HepG2 (cell line): ENCODE results near the gene DBX2. TPM values are rescaled to one million over a fixed set of nuclear protein-coding genes. Genes with fewer than 3 reads are reported as not detected.
"Not testable (repeated sequence)": the region's sequence is repeated elsewhere in the genome, so short reads cannot be mapped to it uniquely, and the experiment has no call there.

Experiments
- ATAC-seq: fragments of 200-7000 bp; cut with Tn5 transposase; 3 replicates; pipeline ENCODE4 v1.9.1; 2020; ENCODE audit warnings: mild to moderate bottlenecking, moderate library complexity
- BruUV-seq: library from RNA; stranded (reverse); fragments of 400-500 nt; replicated peaks from 2 replicates; lab custom pipeline; 2021; lab: Mats Ljungman, UMichigan
- CTCF ChIA-PET: fragments of 300-600 bp; formaldehyde crosslinking; extraction: SDS; loops from one replicate; lab custom pipeline; 2021; ENCODE audit warnings: low total read pairs, inconsistent platforms, low intra/inter-chr PET ratio; lab: Yijun Ruan, JAX
- POLR2A ChIA-PET: fragments of 350-600 bp; sonication (Branson Sonifier 250); formaldehyde crosslinking; loops from one replicate; lab custom pipeline; 2020; ENCODE audit warnings: antibody characterized with exemption, inconsistent platforms; lab: Yijun Ruan, JAX
- DNase-seq: peaks from one replicate; pipeline ENCODE4 v3.0.0-alpha.2; 2015; ENCODE audit warnings: low spot score
- FAIRE-seq: peaks from 3 replicates; lab custom pipeline; 2011; peaks lifted over from hg19 to GRCh38; lab: Jason Lieb, UNC
- H2AFZ ChIP-seq: one replicate; pipeline ENCODE4 v1.6.1; 2011; ENCODE audit warnings: low read length, inconsistent platforms
- H3K27ac ChIP-seq: fragments of 300-600 bp; 3 replicates; pipeline ENCODE4 v1.8.0; 2011; ENCODE audit warnings: mixed run types, mild to moderate bottlenecking, mixed read lengths, low read length, inconsistent platforms; ENCODE audit not compliant: insufficient read depth; ENCODE audit errors: extremely low read length
- H3K27me3 ChIP-seq, 2 experiments: fragments of 200-600 bp in 1 of 2; 2 replicates in 1 of 2; 3 replicates in 1 of 2; pipeline versions ENCODE4 v1.6.0 to v1.8.0; 2011; ENCODE audit warnings: low read length in 2 of 2, mild to moderate bottlenecking in 2 of 2, moderate library complexity in 2 of 2, inconsistent platforms in 1 of 2; ENCODE audit not compliant: insufficient read depth in 2 of 2, control insufficient read depth in 1 of 2
- H3K36me3 ChIP-seq, 2 experiments: fragments of 200-600 bp in 1 of 2; replicated peaks in 1 of 2; 2 replicates in 1 of 2; 3 replicates in 1 of 2; pipeline versions ENCODE4 v1.5.1 to v1.8.0; 2011; ENCODE audit warnings: low read length in 2 of 2, inconsistent platforms in 1 of 2; ENCODE audit not compliant: insufficient read depth in 2 of 2, control insufficient read depth in 1 of 2
- H3K4me1 ChIP-seq: 2 replicates; pipeline ENCODE4 v1.5.1; 2012; ENCODE audit warnings: low read length, inconsistent platforms; ENCODE audit not compliant: insufficient read depth
- H3K4me2 ChIP-seq: 2 replicates; pipeline ENCODE4 v1.6.0; 2011; ENCODE audit warnings: low read depth, low read length, inconsistent platforms
- H3K4me3 ChIP-seq, 3 experiments: fragments of 200-600 bp in 1 of 3; sonication (generic), shearing (Covaris generic) in 1 of 3; replicated peaks in 1 of 3; 2 replicates each; pipeline ENCODE4 v1.5.1; 2011 to 2016; ENCODE audit warnings: low read length in 3 of 3, inconsistent platforms in 2 of 3, low read depth in 2 of 3, mild to moderate bottlenecking in 2 of 3, control low read depth in 1 of 3, mixed read lengths in 1 of 3; ENCODE audit not compliant: insufficient read depth in 1 of 3
- H3K79me2 ChIP-seq: one replicate; pipeline ENCODE4 v1.6.1; 2011; ENCODE audit warnings: low read length, inconsistent platforms; ENCODE audit not compliant: insufficient read depth
- H3K9ac ChIP-seq: 2 replicates; pipeline ENCODE4 v1.6.0; 2011; ENCODE audit warnings: mild to moderate bottlenecking, low read depth, low read length, inconsistent platforms; ENCODE audit not compliant: insufficient read depth
- H3K9me3 ChIP-seq: 2 replicates; pipeline ENCODE4 v1.5.1; 2012; ENCODE audit warnings: mild to moderate bottlenecking, low read length
- H4K20me1 ChIP-seq: 2 replicates; pipeline ENCODE4 v1.6.0; 2011; ENCODE audit warnings: inconsistent platforms, mild to moderate bottlenecking, low read length, moderate library complexity; ENCODE audit not compliant: insufficient read depth
- MATR3 ChIP-seq: sonication (generic); formaldehyde crosslinking; IDR thresholded peaks from 2 replicates; pipeline ENCODE4 v1.4.0; 2020; ENCODE audit warnings: missing genetic modification reagents
- NFE2 ChIP-seq: sonication (generic); formaldehyde crosslinking; IDR thresholded peaks from 2 replicates; pipeline ENCODE4 v1.4.0; 2020; ENCODE audit warnings: missing genetic modification reagents
- NR2F2 ChIP-seq: IDR thresholded peaks from 2 replicates; pipeline ENCODE4 v1.6.1; 2012; ENCODE audit warnings: low read depth, inconsistent platforms, borderline replicate concordance
- NR3C1 ChIP-seq: sonication (generic); formaldehyde crosslinking; IDR thresholded peaks from 2 replicates; pipeline ENCODE4 v1.4.0; 2020; ENCODE audit warnings: missing genetic modification reagents
- SP140L ChIP-seq: sonication (generic); formaldehyde crosslinking; IDR thresholded peaks from 2 replicates; pipeline ENCODE4 v1.4.0; 2020; ENCODE audit warnings: missing genetic modification reagents, borderline replicate concordance
- SP4 ChIP-seq: sonication (generic); formaldehyde crosslinking; IDR thresholded peaks from 2 replicates; pipeline ENCODE4 v1.8.1; 2023; ENCODE audit warnings: mild to moderate bottlenecking, missing genetic modification reagents
- SRY ChIP-seq: sonication (generic); formaldehyde crosslinking; IDR thresholded peaks from 2 replicates; pipeline ENCODE4 v1.8.0; 2022; ENCODE audit warnings: mild to moderate bottlenecking, missing genetic modification reagents
- WIZ ChIP-seq: sonication (generic); formaldehyde crosslinking; IDR thresholded peaks from 2 replicates; pipeline ENCODE4 v1.5.1; 2020; ENCODE audit warnings: mild to moderate bottlenecking, missing genetic modification reagents
- ZNF740 ChIP-seq: sonication (generic); formaldehyde crosslinking; IDR thresholded peaks from 2 replicates; pipeline ENCODE4 v1.4.0; 2020; ENCODE audit warnings: missing genetic modification reagents
- WGBS: methylation state at CpG from one replicate; pipeline ENCODE4 v1.1.6; 2017; ENCODE audit warnings: low lambda C conversion rate; 5-methylcytosine and 5-hydroxymethylcytosine counted together
- in situ Hi-C: cut with HindIII; loops from 2 replicates; pipeline ENCODE4 v1.10.0; 2017; ENCODE audit warnings: low pct_unique_long_range_greater_than_20kb; ENCODE audit not compliant: extremely low pct_ligation_motif_present
- intact Hi-C: fragments of 100-400 bp; cut with micrococcal nuclease; formaldehyde crosslinking; loops from one replicate; pipeline ENCODE4 v1.10.0; 2022; ENCODE audit not compliant: unreplicated experiment
- polyA plus RNA-seq, 8 experiments: library from polyadenylated mRNA; depleted of rRNA in 3 of 8; stranded (reverse) in 7 of 8; unstranded in 1 of 8; fragments of >200 nt; fragmentation: Illumina TruSeq in 4 of 8; extraction: Trizol in 4 of 8; gene quantifications; 2 replicates each; pipeline versions ENCODE4 v1.2.1 to v1.2.3, GENCODE V29; 2011 to 2016; ENCODE audit warnings: low read depth in 4 of 8, missing spikeins in 1 of 8, mixed read lengths in 1 of 8; ENCODE audit not compliant: insufficient read depth in 1 of 8
- total RNA-seq, 5 experiments: library from RNA; depleted of rRNA; stranded (reverse); fragments of >200 nt; fragmentation: Illumina TruSeq; extraction: Trizol; gene quantifications; 2 replicates each; pipeline ENCODE4 v1.2.3, GENCODE V29; 2016; ENCODE audit warnings: low read depth in 1 of 5
- TF ChIP-seq, protein P1 (sequence below): sonication (generic); formaldehyde crosslinking; IDR thresholded peaks from 2 replicates; pipeline ENCODE4 v1.5.0; 2020; ENCODE audit warnings: mild to moderate bottlenecking, missing genetic modification reagents, borderline replicate concordance
- TF ChIP-seq, protein P2 (sequence below): sonication (generic); formaldehyde crosslinking; IDR thresholded peaks from 2 replicates; pipeline ENCODE4 v1.4.0; 2020; ENCODE audit warnings: missing genetic modification reagents

The DBX2 gene
- total and polyA plus RNA-seq, 2 of the 13 experiments (the other 11 are each of a cell fraction or from before 2014, with no cell fraction given) = not detected

DNA sequence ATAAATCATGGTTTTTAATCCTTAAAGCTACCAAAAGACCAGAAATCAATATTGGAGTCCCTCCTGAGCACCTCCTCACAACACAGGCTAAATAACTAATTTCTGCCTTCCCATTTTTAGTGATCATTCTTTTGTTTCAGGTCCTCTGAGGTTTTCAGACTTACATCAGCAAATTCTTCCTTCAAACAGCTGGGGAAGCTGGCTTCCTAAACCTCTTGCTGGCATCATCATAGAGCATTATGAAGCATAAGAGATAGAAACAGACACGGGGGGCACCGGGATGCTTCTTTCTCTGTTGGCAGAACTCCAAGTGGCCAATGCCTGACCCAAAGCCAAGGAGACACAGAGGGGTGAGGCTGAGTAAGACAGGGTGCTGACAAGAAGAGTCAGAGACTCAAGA lies 47.9 kb upstream of the DBX2 start:
- ChIA-PET POLR2A (no interaction called here), CTCF (no interaction called here)
- H3K27me3 ChIP-seq = no peaks in the 10 kb centered on the region
- H3K4me2 ChIP-seq = no peak overlapping the region
- H4K20me1 ChIP-seq = no peaks in the 10 kb centered on the region
- no peaks in the 10 kb centered on the region for H3K9me3 ChIP-seq
- intact Hi-C loops (no loop called here), in situ Hi-C loops (no loop called here)
- H3K9ac ChIP-seq = no peak overlapping the region
- ATAC-seq (no peak), FAIRE-seq (no peak), DNase-seq (no peak)
- H3K4me1 ChIP-seq = no peaks in the 10 kb centered on the region
- no peaks in the 10 kb centered on the region for H3K36me3 ChIP-seq
- TF ChIP-seq SP140L = no peak
- no peak for TF ChIP-seq SP4 (CRISPR knock-in tag)
- TF ChIP-seq NR2F2 = no peak
- TF ChIP-seq, protein P1, sequence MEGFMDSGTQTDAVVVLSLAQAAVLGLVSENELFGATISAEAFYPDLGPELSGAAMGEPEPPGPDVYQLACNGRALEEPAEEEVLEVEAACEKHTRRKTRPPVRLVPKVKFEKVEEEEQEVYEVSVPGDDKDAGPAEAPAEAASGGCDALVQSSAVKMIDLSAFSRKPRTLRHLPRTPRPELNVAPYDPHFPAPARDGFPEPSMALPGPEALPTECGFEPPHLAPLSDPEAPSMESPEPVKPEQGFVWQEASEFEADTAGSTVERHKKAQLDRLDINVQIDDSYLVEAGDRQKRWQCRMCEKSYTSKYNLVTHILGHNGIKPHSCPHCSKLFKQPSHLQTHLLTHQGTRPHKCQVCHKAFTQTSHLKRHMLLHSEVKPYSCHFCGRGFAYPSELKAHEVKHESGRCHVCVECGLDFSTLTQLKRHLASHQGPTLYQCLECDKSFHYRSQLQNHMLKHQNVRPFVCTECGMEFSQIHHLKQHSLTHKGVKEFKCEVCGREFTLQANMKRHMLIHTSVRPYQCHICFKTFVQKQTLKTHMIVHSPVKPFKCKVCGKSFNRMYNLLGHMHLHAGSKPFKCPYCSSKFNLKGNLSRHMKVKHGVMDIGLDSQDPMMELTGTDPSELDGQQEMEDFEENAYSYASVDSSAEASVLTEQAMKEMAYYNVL (CRISPR knock-in tag) = no peak
- TF ChIP-seq, protein P2, sequence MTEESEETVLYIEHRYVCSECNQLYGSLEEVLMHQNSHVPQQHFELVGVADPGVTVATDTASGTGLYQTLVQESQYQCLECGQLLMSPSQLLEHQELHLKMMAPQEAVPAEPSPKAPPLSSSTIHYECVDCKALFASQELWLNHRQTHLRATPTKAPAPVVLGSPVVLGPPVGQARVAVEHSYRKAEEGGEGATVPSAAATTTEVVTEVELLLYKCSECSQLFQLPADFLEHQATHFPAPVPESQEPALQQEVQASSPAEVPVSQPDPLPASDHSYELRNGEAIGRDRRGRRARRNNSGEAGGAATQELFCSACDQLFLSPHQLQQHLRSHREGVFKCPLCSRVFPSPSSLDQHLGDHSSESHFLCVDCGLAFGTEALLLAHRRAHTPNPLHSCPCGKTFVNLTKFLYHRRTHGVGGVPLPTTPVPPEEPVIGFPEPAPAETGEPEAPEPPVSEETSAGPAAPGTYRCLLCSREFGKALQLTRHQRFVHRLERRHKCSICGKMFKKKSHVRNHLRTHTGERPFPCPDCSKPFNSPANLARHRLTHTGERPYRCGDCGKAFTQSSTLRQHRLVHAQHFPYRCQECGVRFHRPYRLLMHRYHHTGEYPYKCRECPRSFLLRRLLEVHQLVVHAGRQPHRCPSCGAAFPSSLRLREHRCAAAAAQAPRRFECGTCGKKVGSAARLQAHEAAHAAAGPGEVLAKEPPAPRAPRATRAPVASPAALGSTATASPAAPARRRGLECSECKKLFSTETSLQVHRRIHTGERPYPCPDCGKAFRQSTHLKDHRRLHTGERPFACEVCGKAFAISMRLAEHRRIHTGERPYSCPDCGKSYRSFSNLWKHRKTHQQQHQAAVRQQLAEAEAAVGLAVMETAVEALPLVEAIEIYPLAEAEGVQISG (CRISPR knock-in tag) = no peak
- no peak for TF ChIP-seq SRY (CRISPR knock-in tag)
- TF ChIP-seq NFE2 (CRISPR knock-in tag) = no peak
- no peak for TF ChIP-seq WIZ (CRISPR knock-in tag)
- TF ChIP-seq MATR3 = no peak
- TF ChIP-seq ZNF740 (CRISPR knock-in tag) = no peak
- TF ChIP-seq NR3C1 = no peak
- 0% methylated on average over 2 of the region's 2 CpGs for WGBS
- H2AFZ ChIP-seq = no peak overlapping the region
- H3K27ac ChIP-seq = no peak overlapping the region
- BruUV-seq = no TSS peak
- no peak overlapping the region for H3K4me3 ChIP-seq
- H3K79me2 ChIP-seq = no peaks in the 10 kb centered on the region

DNA sequence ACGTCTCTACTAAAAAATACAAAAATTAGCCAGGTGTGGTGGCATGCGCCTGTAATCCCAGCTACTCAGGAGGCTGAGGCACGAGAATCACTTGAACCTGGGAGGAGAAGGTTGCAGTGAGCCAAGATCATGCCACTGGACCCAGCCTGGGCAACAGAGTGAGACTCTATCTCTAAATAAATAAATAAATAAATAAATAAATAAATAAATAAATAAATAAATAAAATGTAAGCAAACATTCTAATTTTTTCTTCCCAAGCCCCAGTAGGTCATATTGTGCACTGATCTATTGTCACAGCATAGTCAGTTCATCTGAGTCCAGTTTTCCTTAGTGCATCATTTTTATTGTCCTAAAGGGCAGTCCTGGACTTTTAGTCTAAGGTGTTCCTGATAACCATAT lies 44.5 kb upstream of the DBX2 start:
- H2AFZ ChIP-seq, CTCF ChIA-PET, H3K79me2 ChIP-seq, H3K4me2 ChIP-seq, H3K36me3 ChIP-seq, DNase-seq, ATAC-seq, H3K27me3 ChIP-seq, H3K27ac ChIP-seq, in situ Hi-C loops, H3K4me1 ChIP-seq, H4K20me1 ChIP-seq, H3K4me3 ChIP-seq, POLR2A ChIA-PET, FAIRE-seq, H3K9me3 ChIP-seq, BruUV-seq, H3K9ac ChIP-seq, intact Hi-C loops: not testable (repeated sequence)
- WGBS = 36% methylated on average over 3 of the region's 3 CpGs
